Lower lobe of right lung (tissue), 2 donors: ENCODE results near the gene ZNF629. TPM values are rescaled to one million over a fixed set of nuclear protein-coding genes. Genes with fewer than 3 reads are reported as not detected.

ENCODE experiments used
- ATAC-seq, 2 donors: fragments of 200-7000 bp; cut with Tn5 transposase; one replicate each; pipeline ENCODE4 v1.9.1; 2020 to 2022; ENCODE audit warnings: mild to moderate bottlenecking in 2 of 2, moderate library complexity in 2 of 2
- DNase-seq: peaks from one replicate; pipeline ENCODE4 v3.0.0-alpha.2; 2020
- H3K27ac ChIP-seq: fragments of 200-600 bp; one replicate; pipeline ENCODE4 v1.8.0; 2022
- H3K27me3 ChIP-seq: fragments of 200-600 bp; one replicate; pipeline ENCODE4 v1.8.0; 2022; ENCODE audit warnings: low read depth
- H3K36me3 ChIP-seq: fragments of 200-600 bp; one replicate; pipeline ENCODE4 v1.8.0; 2022; ENCODE audit warnings: mild to moderate bottlenecking
- H3K4me1 ChIP-seq: fragments of 200-600 bp; one replicate; pipeline ENCODE4 v1.8.0; 2022
- H3K4me3 ChIP-seq: fragments of 200-600 bp; one replicate; pipeline ENCODE4 v1.8.0; 2022; ENCODE audit warnings: mild to moderate bottlenecking
- H3K9me3 ChIP-seq: fragments of 200-600 bp; one replicate; pipeline ENCODE4 v1.8.0; 2022
- intact Hi-C: fragments of 100-400 bp; cut with DNase I; formaldehyde crosslinking; loops from one replicate; pipeline ENCODE4 v1.11.0; 2022
- total RNA-seq: library from RNA; stranded (reverse); fragmentation: NEBNext Ultra II Directional; extraction: Animal tissue kit (Norgen Biotek cat#: 25700); gene quantifications from one replicate; pipeline ENCODE4 v1.2.1, GENCODE V29; 2021
- TF ChIP-seq, protein P1 (sequence below): fragments of 200-600 bp; IDR thresholded peaks from one replicate; pipeline ENCODE4 v1.8.0; 2022; ENCODE audit warnings: antibody characterized with exemption, mild to moderate bottlenecking
- donor health status: DM: no; HTN: yes; CAD: no; lungs with severe emphysema.

The ZNF629 gene
- total RNA-seq, 1 donor from 2014 or later: 11.9 TPM

- Histone ChIP-seq H3K27ac (no peak overlapping the region), H3K36me3 (no peaks in the 10 kb centered on the region), H3K9me3 (no peaks in the 10 kb centered on the region), H3K4me3 (no peak overlapping the region), H3K4me1 (no peaks in the 10 kb centered on the region), H3K27me3 (no peaks in the 10 kb centered on the region)
- no peak for DNase-seq
- intact Hi-C loops: no loop called here
- no peak for ATAC-seq
- TF ChIP-seq, protein P1, sequence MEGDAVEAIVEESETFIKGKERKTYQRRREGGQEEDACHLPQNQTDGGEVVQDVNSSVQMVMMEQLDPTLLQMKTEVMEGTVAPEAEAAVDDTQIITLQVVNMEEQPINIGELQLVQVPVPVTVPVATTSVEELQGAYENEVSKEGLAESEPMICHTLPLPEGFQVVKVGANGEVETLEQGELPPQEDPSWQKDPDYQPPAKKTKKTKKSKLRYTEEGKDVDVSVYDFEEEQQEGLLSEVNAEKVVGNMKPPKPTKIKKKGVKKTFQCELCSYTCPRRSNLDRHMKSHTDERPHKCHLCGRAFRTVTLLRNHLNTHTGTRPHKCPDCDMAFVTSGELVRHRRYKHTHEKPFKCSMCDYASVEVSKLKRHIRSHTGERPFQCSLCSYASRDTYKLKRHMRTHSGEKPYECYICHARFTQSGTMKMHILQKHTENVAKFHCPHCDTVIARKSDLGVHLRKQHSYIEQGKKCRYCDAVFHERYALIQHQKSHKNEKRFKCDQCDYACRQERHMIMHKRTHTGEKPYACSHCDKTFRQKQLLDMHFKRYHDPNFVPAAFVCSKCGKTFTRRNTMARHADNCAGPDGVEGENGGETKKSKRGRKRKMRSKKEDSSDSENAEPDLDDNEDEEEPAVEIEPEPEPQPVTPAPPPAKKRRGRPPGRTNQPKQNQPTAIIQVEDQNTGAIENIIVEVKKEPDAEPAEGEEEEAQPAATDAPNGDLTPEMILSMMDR: no peak
These were observed 6.6 kb upstream of the ZNF629 start for GRCh38 chr16:30793508-30794069.

DNA sequence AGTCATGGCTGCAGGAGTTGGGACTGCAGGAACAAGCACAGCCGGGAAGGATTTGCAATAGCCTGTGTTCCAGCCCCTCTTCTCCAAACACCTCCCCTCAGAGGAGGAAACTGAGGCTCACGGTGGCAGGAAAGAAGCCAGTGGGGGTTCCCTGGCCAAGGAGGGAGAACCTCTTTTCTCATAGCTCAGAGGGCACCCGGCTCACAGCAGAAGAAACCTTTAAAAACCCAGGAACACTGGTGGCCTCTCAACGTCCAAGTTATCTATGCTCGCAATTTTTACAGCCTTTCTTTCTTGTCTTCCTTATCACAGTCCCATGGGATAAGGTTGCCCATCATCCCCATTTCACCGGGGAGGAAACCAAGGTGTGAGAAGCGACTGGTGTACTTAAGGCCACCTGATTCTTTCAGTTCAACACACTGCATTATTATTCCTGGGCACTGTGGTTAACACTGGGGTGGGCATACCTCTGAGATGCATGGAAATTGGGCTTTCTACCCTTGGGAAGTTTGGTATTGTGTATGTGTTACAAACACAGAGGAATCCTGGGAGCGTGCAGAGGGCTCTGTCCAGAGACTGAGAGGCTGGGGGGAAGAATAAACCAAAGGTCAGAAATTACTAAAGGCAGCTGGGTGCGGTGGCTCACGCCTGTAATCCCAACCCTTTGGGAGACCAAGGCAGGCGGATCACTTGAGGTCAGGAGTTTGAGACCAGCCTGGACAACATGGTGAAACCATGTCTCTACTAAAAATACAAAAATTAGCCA lies 791 bp upstream of the ZNF629 start:
- Histone ChIP-seq H3K27me3 (no peaks in the 10 kb centered on the region), H3K4me1 (peaks cover 22% of the 10 kb centered on the region), H3K36me3 (peaks cover 10% of the 10 kb centered on the region), H3K4me3 (peak overlapping the region; percentile 74), H3K27ac (peak overlapping the region; percentile 86), H3K9me3 (no peaks in the 10 kb centered on the region)
- ATAC-seq (no peak), DNase-seq (no peak)
- intact Hi-C loops: no loop called here
- TF ChIP-seq, protein P1: no peak

- Histone ChIP-seq H3K36me3 (peaks cover 25% of the 10 kb centered on the region), H3K9me3 (no peaks in the 10 kb centered on the region), H3K4me1 (peaks cover 22% of the 10 kb centered on the region), H3K27ac (peak overlapping the region; percentile 86), H3K4me3 (peak overlapping the region; percentile 74), H3K27me3 (no peaks in the 10 kb centered on the region)
- DNase-seq: peak; percentile 64
- peak; percentile 68 to 70 for ATAC-seq
- intact Hi-C loops: no loop called here
- TF ChIP-seq, protein P1: no peak
These were observed 680 bp downstream of the ZNF629 start for GRCh38 chr16:30786115-30786935.

DNA sequence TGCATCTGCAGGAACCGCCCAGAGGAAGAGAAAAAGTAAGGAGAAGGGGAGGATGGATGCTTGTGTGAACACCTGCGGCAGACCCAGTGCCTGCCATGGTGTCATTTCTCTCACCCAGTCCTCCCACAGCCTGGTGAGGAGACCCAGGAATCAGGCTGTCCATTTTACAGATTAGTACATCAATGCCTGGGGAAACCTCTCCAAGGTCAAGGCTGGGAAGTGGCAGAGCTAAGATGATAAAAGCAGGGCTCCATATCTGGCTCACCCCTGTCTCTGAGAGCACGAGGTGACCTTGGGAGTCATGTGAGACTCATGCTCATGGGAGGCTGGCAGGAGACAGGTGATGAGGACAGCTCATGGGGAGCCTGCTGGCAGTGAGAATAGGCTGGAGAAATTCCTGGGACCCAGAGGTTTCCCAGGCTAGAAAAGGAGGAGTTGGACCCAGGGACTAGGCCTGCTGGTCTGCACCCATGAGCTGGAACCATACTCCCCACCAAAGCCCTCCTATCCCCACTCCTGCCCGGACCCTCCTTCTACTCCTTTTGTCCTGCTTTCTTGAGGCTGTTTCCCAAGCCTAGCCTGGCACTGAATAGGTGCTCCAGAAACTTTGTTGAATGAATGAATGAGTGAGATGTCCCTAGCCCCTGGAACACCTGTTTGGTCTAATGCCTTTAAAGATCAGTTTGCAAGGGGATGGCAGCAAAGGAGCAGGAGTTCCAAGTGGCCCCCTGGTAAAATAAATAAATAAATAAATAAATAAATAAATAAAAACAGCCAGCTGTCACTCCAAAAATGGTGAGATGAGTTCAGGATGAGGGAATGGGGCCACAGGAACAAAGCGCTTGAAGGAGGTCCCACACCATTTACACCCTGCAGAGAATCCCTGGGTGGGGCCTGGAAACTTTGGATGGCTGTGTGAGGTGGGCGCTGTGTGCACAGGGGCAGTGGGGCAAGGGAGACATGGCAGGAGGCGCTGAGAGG lies 1.6 kb downstream of the ZNF629 start:
- intact Hi-C loops: no loop called here
- Histone ChIP-seq H3K27ac (peak overlapping the region; percentile 86), H3K36me3 (peaks cover 34% of the 10 kb centered on the region), H3K4me3 (peak overlapping the region; percentile 74), H3K4me1 (peaks cover 22% of the 10 kb centered on the region), H3K27me3 (no peaks in the 10 kb centered on the region), H3K9me3 (no peaks in the 10 kb centered on the region)
- ATAC-seq (no peak), DNase-seq (no peak)
- TF ChIP-seq, protein P1: no peak

- Histone ChIP-seq H3K27me3 (no peaks in the 10 kb centered on the region), H3K4me3 (no peak overlapping the region), H3K27ac (no peak overlapping the region), H3K36me3 (peaks cover 36% of the 10 kb centered on the region), H3K9me3 (no peaks in the 10 kb centered on the region), H3K4me1 (peaks cover 22% of the 10 kb centered on the region)
- TF ChIP-seq, protein P1: no peak
- no peak for DNase-seq
- no peak for ATAC-seq
- intact Hi-C loops: no loop called here
These were observed 2.8 kb downstream of the ZNF629 start for GRCh38 chr16:30784215-30784614.
